Thymus (tissue), 11 donors: ENCODE data around the gene KCNC3. TPM values are rescaled to one million over a fixed set of nuclear protein-coding genes. Genes with fewer than 3 reads are reported as not detected.
A peak's percentile ranks its signal among the peaks of the same experiment; 100 is the strongest.

Experiments used
- DNase-seq, 9 donors: peaks; one replicate each; pipeline ENCODE4 v3.0.0-alpha.2; 2013; ENCODE audit warnings: low spot score in 9 of 9, low read depth in 6 of 9, missing footprints in 1 of 9
- H3K27ac ChIP-seq, 2 donors: one replicate each; pipeline ENCODE4 v1.5.1; 2013; ENCODE audit warnings: control low read depth in 1 of 2, low read depth in 1 of 2, low read length in 1 of 2, mild to moderate bottlenecking in 1 of 2, moderate library complexity in 1 of 2
- H3K27me3 ChIP-seq, 2 donors: one replicate each; pipeline ENCODE4 v1.5.1; 2013; ENCODE audit warnings: low read length in 1 of 2; ENCODE audit not compliant: control insufficient read depth in 2 of 2, insufficient read depth in 1 of 2
- H3K36me3 ChIP-seq, 2 donors: one replicate each; pipeline ENCODE4 v1.5.1; 2013; ENCODE audit warnings: low read length in 1 of 2, mild to moderate bottlenecking in 1 of 2, moderate library complexity in 1 of 2; ENCODE audit not compliant: control insufficient read depth in 2 of 2, insufficient read depth in 2 of 2
- H3K4me1 ChIP-seq, 2 donors: one replicate each; pipeline ENCODE4 v1.5.1; 2013; ENCODE audit warnings: low read length in 2 of 2; ENCODE audit not compliant: control insufficient read depth in 2 of 2, insufficient read depth in 2 of 2
- H3K4me3 ChIP-seq, 2 donors: one replicate each; pipeline ENCODE4 v1.5.1; 2013; ENCODE audit warnings: low read length in 2 of 2, control low read depth in 1 of 2, mild to moderate bottlenecking in 1 of 2
- H3K9me3 ChIP-seq, 2 donors: one replicate each; pipeline ENCODE4 v1.5.1; 2013; ENCODE audit warnings: low read length in 1 of 2, mild to moderate bottlenecking in 1 of 2; ENCODE audit not compliant: control insufficient read depth in 2 of 2, insufficient read depth in 1 of 2
- WGBS: extraction: QIAGEN DNeasy Blood & Tissue Kit; methylation state at CpG from one replicate; pipeline ENCODE4 v1.1.7; 2013; 5-methylcytosine and 5-hydroxymethylcytosine counted together
- polyA plus RNA-seq: library from polyadenylated mRNA; stranded (reverse); fragments of 200-250 nt; gene quantifications from one replicate; pipeline ENCODE4 v1.2.3, GENCODE V29; 2013
- total RNA-seq: library from RNA; stranded (reverse); fragments of 120-200 nt; gene quantifications from one replicate; pipeline ENCODE4 v1.2.4, GENCODE V29; 2013
- donor health status: healthy.

KCNC3 gene
- total and polyA plus RNA-seq, 2 donors = 0.47 to 6.8 TPM

DNA sequence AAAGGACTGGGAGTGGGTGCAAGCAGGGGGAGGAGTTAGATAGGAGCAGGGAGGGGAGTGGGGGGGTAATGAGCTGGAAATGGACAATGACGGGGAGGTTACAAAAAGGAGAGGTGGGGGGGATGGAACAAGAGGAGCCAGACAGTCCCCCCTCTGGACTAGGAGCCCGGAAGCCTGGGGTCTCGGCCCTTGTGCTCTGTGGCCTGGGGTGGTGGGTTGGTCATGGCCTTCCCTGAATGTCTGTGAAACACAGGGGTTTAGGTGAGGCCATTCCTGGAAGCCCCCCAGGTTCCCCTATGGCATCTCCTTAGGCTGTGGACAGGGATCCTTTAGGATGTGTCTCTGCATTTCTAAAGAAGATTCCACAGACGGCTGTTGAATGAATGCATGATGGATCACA lies 12.1 kb downstream of the KCNC3 start:
- Histone ChIP-seq H3K4me3 (no peak overlapping the region), H3K27me3 (peaks cover 42 to 55% of the 10 kb centered on the region in 2 donors), H3K9me3 (peaks cover 0 to 3% of the 10 kb centered on the region in 2 donors), H3K4me1 (no peaks in the 10 kb centered on the region), H3K36me3 (no peaks in the 10 kb centered on the region), H3K27ac (no peak overlapping the region)
- WGBS = 87% methylated on average over 4 of the region's 4 CpGs
- no peak for DNase-seq

DNA sequence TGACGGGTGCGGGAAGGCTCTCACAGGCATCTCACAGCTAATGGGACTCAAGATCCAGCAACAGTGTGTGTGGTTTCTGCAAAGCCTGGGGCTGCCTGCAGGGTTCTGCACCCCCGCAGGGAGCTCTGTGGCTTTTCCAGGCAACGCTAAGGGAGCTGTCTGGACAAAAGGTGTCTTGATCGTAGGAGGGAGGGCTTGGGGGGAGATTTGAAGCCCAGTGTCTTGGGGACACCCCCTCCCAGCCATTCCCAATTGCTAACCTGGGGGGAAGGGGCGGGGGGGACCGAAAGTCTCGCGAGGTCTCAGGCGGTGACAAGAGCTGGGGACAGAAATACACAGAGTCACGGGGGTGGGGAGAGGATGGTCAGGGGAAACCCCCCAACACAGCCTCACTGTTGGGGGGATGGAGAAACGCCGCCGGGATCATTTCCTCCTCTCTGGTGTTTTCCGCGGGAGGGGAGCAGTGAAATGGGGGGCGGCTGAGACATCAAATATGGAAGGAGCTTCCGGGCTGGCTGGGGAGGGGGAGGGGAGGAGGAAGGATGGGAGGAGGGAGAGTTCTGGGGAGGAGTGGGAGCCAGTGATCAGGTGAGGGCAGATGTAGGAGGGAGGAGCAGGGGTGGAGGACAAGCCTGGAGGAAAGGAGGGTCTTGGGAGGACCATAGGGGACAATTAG lies 13.3 kb downstream of the KCNC3 start:
- 3% methylated on average over 18 of the region's 18 CpGs for WGBS
- peaks cover 0 to 3% of the 10 kb centered on the region in 2 donors for H3K9me3 ChIP-seq
- H3K36me3 ChIP-seq = no peaks in the 10 kb centered on the region
- no peaks in the 10 kb centered on the region for H3K4me1 ChIP-seq
- DNase-seq = no peak
- peak overlapping the region in 1 of 2 donors; percentile 9 for H3K4me3 ChIP-seq
- no peak overlapping the region for H3K27ac ChIP-seq
- peaks cover 52 to 67% of the 10 kb centered on the region in 2 donors for H3K27me3 ChIP-seq

DNA sequence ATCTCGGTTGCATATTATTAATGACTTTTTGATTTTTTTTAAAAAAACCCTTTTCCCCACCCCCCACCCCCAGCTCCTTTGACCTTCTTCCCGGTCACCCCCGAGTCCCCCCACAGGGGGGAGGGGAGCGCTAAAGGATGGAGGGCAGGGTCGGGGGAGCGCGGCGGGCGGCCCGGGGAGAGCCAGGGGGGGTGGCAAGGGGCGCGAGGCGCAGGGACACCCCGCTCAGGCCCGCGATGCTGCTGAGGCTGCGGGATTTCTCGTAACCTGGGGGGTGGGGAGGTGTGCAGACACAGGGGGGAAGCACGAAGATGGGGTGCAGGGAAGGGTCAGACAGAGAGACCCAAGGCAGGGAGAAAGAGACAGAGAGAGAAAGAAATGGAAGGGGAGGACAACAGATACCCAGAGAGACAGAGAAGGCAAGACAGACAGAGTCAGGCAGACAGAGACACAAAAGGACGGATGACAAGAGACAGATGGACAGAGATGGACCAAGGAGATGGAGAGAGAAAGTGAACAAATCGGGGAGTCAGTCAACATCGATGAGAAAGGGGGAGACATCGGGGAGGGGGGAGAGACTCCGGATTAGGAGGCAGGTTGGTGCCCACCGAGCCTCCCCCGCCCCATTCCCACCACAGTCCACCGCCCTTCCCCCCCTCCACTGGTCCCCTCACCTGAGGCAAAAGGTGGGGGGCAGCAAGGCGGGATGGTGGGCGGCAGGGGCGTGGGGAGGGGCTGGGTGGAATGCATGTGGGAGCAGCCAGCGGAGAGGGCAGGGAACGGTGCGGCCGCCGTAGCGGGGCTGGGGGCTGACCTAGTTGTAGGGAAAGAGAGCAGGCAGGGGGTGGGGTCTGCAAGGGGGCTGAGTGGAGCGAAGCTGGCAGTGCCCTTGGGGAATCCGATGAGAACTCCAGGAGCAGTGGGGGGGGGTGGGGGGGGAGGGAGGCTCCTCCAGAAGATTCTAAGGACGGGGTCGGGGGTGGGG lies 14.2 kb downstream of the KCNC3 start:
- WGBS = 5% methylated on average over 39 of the region's 40 CpGs
- peaks cover 52 to 74% of the 10 kb centered on the region in 2 donors for H3K27me3 ChIP-seq
- no peak for DNase-seq
- peaks cover 0 to 3% of the 10 kb centered on the region in 2 donors for H3K9me3 ChIP-seq
- H3K4me1 ChIP-seq = no peaks in the 10 kb centered on the region
- no peak overlapping the region for H3K27ac ChIP-seq
- H3K4me3 ChIP-seq = no peak overlapping the region
- no peaks in the 10 kb centered on the region for H3K36me3 ChIP-seq

DNA sequence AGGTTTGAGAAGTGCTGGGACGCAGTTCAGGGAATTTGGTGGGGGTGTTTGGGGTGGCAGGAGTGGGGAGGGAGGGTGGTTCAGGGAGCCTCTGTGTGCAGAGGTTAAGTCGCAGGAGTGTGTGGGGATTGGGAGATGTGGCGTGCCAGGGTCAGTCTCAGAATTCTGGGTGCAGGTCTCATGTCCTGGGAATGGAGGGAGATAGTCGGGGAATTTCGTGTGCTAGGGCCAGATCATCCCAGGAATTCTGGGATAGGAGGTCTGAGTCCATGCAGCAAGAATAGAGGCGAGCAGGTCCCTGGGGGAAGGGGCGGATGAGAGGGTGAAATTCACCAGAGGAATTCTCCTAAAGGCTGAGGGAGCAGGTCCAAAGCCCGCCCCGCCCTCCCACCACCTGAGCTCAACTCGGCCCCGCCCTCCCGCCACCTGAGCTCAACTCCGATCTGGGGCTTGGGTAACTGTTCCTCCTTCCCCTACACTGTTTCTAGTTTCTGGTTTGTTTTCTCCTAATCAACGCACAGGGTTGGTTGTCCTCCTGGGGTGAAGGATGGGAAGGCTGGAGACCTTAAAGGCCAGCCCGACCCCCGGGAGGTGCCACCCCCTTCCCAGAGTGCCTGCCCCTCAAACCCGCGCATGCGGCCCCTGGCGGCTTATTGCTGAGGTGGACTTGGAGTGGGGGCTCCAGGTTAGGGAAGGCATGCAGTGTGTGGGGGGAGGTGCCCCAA lies 15.2 kb downstream of the KCNC3 start:
- Histone ChIP-seq H3K27ac (no peak overlapping the region), H3K9me3 (peaks cover 0 to 3% of the 10 kb centered on the region in 2 donors), H3K4me3 (no peak overlapping the region), H3K27me3 (peaks cover 52 to 75% of the 10 kb centered on the region in 2 donors), H3K36me3 (no peaks in the 10 kb centered on the region), H3K4me1 (no peaks in the 10 kb centered on the region)
- no peak for DNase-seq
- 9% methylated on average over 20 of the region's 20 CpGs for WGBS

DNA sequence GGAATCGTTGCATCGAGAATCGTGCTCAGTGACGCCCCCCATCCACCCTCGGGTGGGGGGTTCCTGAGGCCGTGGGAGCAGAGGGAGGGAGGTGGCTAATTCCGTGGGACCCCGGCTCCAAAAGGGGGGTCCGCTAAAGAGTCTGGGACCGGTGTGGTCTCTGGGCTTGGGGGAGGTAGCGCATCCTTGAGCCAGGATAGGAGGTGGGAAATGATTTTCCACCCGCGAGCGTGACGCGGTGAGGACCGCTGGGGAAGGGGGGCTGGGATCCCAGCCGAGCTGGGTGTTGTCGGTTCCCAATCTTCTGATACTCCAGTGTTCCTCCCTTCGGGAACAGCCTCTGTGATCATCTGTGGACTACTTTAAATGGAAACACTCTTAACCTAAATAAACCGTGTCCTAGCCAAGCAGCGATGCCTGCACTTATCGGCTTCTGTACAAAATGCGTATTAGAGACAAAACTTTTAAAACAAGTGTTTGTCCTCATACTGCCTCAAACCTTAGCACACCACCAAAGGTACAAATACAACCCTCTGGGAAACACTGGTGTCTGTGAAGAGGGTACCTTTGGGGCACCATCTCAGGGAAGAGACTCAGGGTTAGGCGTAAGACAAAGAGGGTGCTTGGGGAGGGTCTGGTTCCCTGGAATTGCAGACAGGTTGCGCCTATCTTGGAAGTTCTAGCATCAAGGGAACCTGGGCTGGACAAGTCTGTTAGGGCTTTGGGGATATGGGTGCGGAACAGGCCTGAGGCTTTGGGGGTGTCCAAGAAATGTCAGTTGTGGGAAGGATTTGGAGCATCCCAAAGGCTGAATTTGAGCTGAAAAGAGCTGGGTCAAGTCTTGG lies 16.0 kb downstream of the KCNC3 start:
- DNase-seq = no peak
- Histone ChIP-seq H3K27ac (no peak overlapping the region), H3K4me1 (no peaks in the 10 kb centered on the region), H3K36me3 (no peaks in the 10 kb centered on the region), H3K27me3 (peaks cover 52 to 75% of the 10 kb centered on the region in 2 donors), H3K4me3 (no peak overlapping the region), H3K9me3 (peaks cover 0 to 3% of the 10 kb centered on the region in 2 donors)
- WGBS = 14% methylated on average over 27 of the region's 27 CpGs

DNA sequence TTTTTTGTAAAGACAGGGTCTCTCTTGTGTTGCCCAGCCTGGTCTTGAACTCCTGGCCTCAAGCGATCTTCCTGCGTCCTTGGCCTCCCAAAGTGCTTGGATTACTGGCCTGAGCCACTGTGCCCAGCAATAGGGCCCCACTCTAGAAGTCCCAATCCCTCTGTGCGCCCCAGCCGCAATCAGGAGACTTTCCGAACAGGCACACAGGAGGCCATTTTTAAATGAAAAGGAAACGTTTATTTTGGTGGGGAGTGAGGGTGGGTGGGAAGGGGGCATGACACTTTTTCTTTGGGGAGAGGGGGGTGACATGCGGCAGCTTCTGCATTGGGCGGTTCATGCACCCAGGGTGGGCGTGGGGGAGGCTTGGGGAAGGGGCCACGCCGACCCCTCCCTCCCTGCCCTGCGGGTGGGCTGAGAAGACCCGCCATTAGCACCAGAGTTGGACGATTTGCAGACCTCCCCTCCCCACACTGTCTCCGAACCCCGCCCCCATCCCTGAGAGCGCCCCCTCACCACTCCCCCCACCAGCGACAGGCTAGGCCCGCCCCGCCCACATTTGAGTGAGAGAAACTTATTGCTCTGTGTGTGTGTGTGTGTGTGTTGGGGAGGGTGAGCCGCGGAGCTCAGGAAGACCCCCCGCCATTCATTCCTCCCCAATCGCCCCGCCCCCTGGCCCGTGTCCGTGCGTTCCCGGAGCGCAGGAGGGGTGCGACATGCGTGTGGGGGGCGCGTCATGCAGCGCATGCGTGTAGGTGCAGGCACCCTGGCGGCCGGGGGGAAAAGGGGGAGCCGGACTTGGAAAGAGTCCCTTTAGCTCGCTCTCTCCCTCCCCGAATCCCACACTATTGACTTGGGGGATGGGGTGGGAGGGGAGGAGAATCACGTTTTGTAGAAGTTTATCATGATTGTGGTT lies 17.2 kb downstream of the KCNC3 start:
- Histone ChIP-seq H3K27ac (no peak overlapping the region), H3K4me3 (no peak overlapping the region), H3K36me3 (no peaks in the 10 kb centered on the region), H3K27me3 (peaks cover 51 to 68% of the 10 kb centered on the region in 2 donors), H3K9me3 (peaks cover 0 to 3% of the 10 kb centered on the region in 2 donors), H3K4me1 (no peaks in the 10 kb centered on the region)
- DNase-seq = no peak
- WGBS = 4% methylated on average over 42 of the region's 42 CpGs

DNA sequence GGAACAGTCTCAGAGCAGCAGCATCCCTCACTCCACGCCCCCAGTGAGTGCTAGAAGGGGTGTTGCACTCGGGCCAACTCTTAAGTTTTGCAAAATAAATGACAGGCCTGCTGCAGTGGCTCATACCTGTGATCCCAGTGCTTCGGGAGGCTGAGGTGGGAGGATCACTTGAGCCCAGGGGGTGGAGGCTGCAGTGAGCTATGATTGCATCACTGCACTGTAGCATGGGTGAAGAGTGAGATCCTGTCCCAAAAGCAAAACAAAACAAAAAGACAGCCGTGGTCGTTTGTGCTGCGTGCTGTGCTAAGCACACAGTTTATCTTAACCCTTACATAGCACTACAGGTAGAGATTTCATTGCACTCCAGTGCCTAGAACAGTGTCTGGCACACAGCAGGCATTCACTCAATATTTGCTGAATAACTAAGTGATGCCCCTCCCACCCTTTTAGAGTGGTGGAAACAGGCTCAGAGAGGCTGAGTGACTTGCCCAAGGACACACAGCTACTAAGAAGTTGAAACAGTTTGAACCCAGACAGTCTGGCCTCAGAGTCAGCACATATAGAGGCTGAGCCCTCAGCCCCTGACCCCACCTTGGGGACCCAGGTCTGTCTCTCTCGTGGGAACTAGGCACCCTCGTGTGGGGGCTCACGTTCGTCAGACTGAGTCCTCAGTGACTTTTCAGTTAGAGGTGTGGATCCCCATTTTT lies 18.3 kb downstream of the KCNC3 start:
- Histone ChIP-seq H3K4me3 (no peak overlapping the region), H3K9me3 (peaks cover 0 to 3% of the 10 kb centered on the region in 2 donors), H3K27me3 (peaks cover 47 to 59% of the 10 kb centered on the region in 2 donors), H3K27ac (no peak overlapping the region), H3K4me1 (no peaks in the 10 kb centered on the region), H3K36me3 (no peaks in the 10 kb centered on the region)
- no peak for DNase-seq
- 55% methylated on average over 10 of the region's 10 CpGs for WGBS
